HCT116 (cell line): ENCODE data around the gene CCDC146.

Experiments used
- CEBPB ChIP-seq: IDR thresholded peaks from 2 replicates; pipeline ENCODE4 v1.6.1; 2012; ENCODE audit warnings: low read depth
- EZH2phosphoT487 ChIP-seq: fragments of 200-600 bp; IDR thresholded peaks from 2 replicates; pipeline ENCODE4 v1.6.1; 2018; ENCODE audit warnings: antibody characterized with exemption, borderline replicate concordance
- MAX ChIP-seq: IDR thresholded peaks from 2 replicates; pipeline ENCODE4 v1.6.1; 2012
- POLR2A ChIP-seq: IDR thresholded peaks from 2 replicates; pipeline ENCODE4 v1.7.0; 2011; ENCODE audit warnings: borderline replicate concordance; ENCODE audit not compliant: insufficient read depth, insufficient read length; ENCODE audit errors: extremely low read depth
- POLR2AphosphoS5 ChIP-seq: IDR thresholded peaks from 2 replicates; pipeline ENCODE4 v1.6.1; 2011; ENCODE audit warnings: mild to moderate bottlenecking, low read depth, low read length, moderate library complexity
- RAD21 ChIP-seq: IDR thresholded peaks from 2 replicates; pipeline ENCODE4 v1.6.1; 2012; ENCODE audit warnings: low read depth, mild to moderate bottlenecking
- REST ChIP-seq: IDR thresholded peaks from 2 replicates; pipeline ENCODE4 v1.6.1; 2012; ENCODE audit warnings: low read depth
- SRF ChIP-seq: IDR thresholded peaks from 2 replicates; pipeline ENCODE4 v1.6.1; 2012; ENCODE audit warnings: low read depth
- YY1 ChIP-seq: IDR thresholded peaks from 2 replicates; pipeline ENCODE4 v1.6.1; 2011; ENCODE audit warnings: low read length, low read depth, moderate library complexity, mild to moderate bottlenecking; ENCODE audit not compliant: insufficient replicate concordance; ENCODE audit errors: extremely low read depth
- ZNF274 ChIP-seq: fragments of 200-500 bp; sonication (Bioruptor generic); IDR thresholded peaks from 2 replicates; pipeline ENCODE4 v1.6.1; 2014; ENCODE audit warnings: mild to moderate bottlenecking, low read depth, low read length, inconsistent platforms
- TF ChIP-seq, protein P1 (sequence below), 3 experiments: fragments of 200-600 bp in 1 of 3; sonication (generic) in 1 of 3; IDR thresholded peaks in 2 of 3; conservative IDR thresholded peaks in 1 of 3; 2 replicates each; pipeline ENCODE4 v1.5.1; 2012 to 2017; ENCODE audit warnings: low read depth in 2 of 3, low read length in 2 of 3, antibody characterized with exemption in 1 of 3, borderline replicate concordance in 1 of 3, control low read depth in 1 of 3, mild to moderate bottlenecking in 1 of 3, mixed read lengths in 1 of 3, mixed run types in 1 of 3, moderate library complexity in 1 of 3; ENCODE audit not compliant: insufficient read depth in 1 of 3

DNA sequence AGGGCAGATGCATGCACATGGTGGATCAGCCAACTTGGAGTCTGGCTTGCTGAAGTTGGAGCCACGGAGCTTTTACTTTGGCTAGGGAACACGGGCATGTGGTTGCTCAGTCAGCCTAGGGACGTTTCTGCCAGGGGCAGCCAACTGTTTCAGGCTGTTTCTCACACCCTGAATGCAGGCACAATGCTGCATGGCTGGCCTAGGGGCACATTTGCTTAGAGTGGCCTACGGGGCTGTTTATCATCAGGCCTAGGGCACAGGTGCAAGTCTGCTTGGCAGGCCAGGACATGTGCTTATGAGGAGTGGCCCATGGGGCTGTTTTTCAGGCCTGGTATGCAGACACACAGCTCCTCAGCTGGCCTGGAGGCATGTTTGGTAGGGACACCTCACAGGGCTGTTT is 186.4 kb downstream of the CCDC146 start:
- TF ChIP-seq, protein P1, sequence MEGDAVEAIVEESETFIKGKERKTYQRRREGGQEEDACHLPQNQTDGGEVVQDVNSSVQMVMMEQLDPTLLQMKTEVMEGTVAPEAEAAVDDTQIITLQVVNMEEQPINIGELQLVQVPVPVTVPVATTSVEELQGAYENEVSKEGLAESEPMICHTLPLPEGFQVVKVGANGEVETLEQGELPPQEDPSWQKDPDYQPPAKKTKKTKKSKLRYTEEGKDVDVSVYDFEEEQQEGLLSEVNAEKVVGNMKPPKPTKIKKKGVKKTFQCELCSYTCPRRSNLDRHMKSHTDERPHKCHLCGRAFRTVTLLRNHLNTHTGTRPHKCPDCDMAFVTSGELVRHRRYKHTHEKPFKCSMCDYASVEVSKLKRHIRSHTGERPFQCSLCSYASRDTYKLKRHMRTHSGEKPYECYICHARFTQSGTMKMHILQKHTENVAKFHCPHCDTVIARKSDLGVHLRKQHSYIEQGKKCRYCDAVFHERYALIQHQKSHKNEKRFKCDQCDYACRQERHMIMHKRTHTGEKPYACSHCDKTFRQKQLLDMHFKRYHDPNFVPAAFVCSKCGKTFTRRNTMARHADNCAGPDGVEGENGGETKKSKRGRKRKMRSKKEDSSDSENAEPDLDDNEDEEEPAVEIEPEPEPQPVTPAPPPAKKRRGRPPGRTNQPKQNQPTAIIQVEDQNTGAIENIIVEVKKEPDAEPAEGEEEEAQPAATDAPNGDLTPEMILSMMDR (IDR thresholded peaks at IDR 0.05 in 2 of 3, conservative IDR thresholded peaks at IDR 0.05 in 1 of 3; ENCODE audit: borderline replicate concordance in 1 of 3, insufficient read depth in 1 of 3, low read depth in 2 of 3, low read length in 2 of 3) = no peak
- TF ChIP-seq EZH2phosphoT487 (no peak), POLR2AphosphoS5 (no peak), POLR2A (no peak), CEBPB (no peak), ZNF274 (no peak), SRF (no peak), MAX (no peak), YY1 (no peak), REST (no peak), RAD21 (no peak)
